Neural crest cell (in vitro differentiated cells): ENCODE measurements around the gene LENG8. TPM values are rescaled to one million over a fixed set of nuclear protein-coding genes. Genes with fewer than 3 reads are reported as not detected.

Experiments
- DNase-seq: peaks from one replicate; pipeline ENCODE4 v3.0.0; 2021; ENCODE audit warnings: low read depth, mixed read lengths, low spot score
- H3K27ac Mint-ChIP-seq: one replicate; pipeline ENCODE4 v1.8.0; 2021; ENCODE audit warnings: mild to moderate bottlenecking, mixed read lengths; ENCODE audit not compliant: unreplicated experiment
- H3K27me3 Mint-ChIP-seq: 2 replicates; pipeline ENCODE4 v1.8.0; 2021; ENCODE audit warnings: low read depth, mild to moderate bottlenecking, mixed read lengths
- H3K36me3 Mint-ChIP-seq: 2 replicates; pipeline ENCODE4 v1.8.0; 2021; ENCODE audit warnings: low read depth, mild to moderate bottlenecking, mixed read lengths
- H3K4me1 Mint-ChIP-seq: 2 replicates; pipeline ENCODE4 v1.8.0; 2021; ENCODE audit warnings: mixed read lengths
- H3K4me3 Mint-ChIP-seq: one replicate; pipeline ENCODE4 v1.8.0; 2021; ENCODE audit warnings: mild to moderate bottlenecking, mixed read lengths
- H3K9me3 Mint-ChIP-seq: 2 replicates; pipeline ENCODE4 v1.8.0; 2021; ENCODE audit warnings: mixed read lengths
- CTCF ChIP-seq: fragments of 200-600 bp; sonication (generic); conservative IDR thresholded peaks from 2 replicates; pipeline ENCODE4 v1.5.0; 2021; ENCODE audit warnings: antibody characterized with exemption, mild to moderate bottlenecking
- total RNA-seq: library from RNA; stranded (reverse); gene quantifications from 2 replicates; pipeline ENCODE4 v1.2.1, GENCODE V29; 2021

LENG8 gene
- total RNA-seq, 1 donor from 2014 or later = 161 TPM

DNA sequence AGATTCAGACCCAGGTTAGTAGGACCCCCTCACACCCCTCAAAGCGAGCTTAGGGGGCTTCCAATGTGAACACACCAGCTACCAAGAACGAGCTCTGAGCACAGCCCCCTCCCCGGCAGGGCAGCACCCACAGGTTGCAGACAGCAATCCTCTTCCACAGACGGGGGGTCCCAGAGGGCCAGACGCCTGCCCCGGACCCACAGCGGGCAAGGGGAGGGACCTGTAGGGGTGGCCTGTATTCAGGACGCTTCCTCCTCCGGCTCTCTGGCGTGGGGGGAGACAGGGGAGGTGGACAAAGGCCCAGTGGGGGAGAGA, 29.0 kb upstream of the LENG8 start:
- peak overlapping the region; percentile 83 for H3K4me3 Mint-ChIP-seq
- no peak for DNase-seq
- peaks cover 42% of the 10 kb centered on the region for H3K4me1 Mint-ChIP-seq
- H3K9me3 Mint-ChIP-seq = no peaks in the 10 kb centered on the region
- H3K36me3 Mint-ChIP-seq = peaks cover 28% of the 10 kb centered on the region
- H3K27me3 Mint-ChIP-seq = no peaks in the 10 kb centered on the region
- H3K27ac Mint-ChIP-seq = peak overlapping the region; percentile 95
- no peak for TF ChIP-seq CTCF

- H3K27ac Mint-ChIP-seq = peak overlapping the region; percentile 95
- H3K27me3 Mint-ChIP-seq = no peaks in the 10 kb centered on the region
- peaks cover 41% of the 10 kb centered on the region for H3K4me1 Mint-ChIP-seq
- no peak for TF ChIP-seq CTCF
- no peaks in the 10 kb centered on the region for H3K9me3 Mint-ChIP-seq
- peaks cover 29% of the 10 kb centered on the region for H3K36me3 Mint-ChIP-seq
- DNase-seq = peak; percentile 82
- H3K4me3 Mint-ChIP-seq = peak overlapping the region; percentile 83
These were observed 28.4 kb upstream of the LENG8 start for GRCh38 chr19:54420383-54421168.

- no peak for DNase-seq
- Mint-ChIP-seq H3K4me1 (peaks cover 45% of the 10 kb centered on the region), H3K27me3 (no peaks in the 10 kb centered on the region), H3K36me3 (peaks cover 29% of the 10 kb centered on the region), H3K4me3 (peak overlapping the region; percentile 83), H3K9me3 (no peaks in the 10 kb centered on the region), H3K27ac (peak overlapping the region; percentile 94)
- no peak for TF ChIP-seq CTCF
These were observed 27.9 kb upstream of the LENG8 start for GRCh38 chr19:54421169-54421516.

- Mint-ChIP-seq H3K9me3 (no peaks in the 10 kb centered on the region), H3K36me3 (peaks cover 30% of the 10 kb centered on the region), H3K27ac (peak overlapping the region; percentile 94), H3K4me1 (peaks cover 49% of the 10 kb centered on the region), H3K4me3 (peak overlapping the region; percentile 82), H3K27me3 (no peaks in the 10 kb centered on the region)
- TF ChIP-seq CTCF = no peak
- no peak for DNase-seq
These were observed 27.5 kb upstream of the LENG8 start for GRCh38 chr19:54421521-54421920.

- Mint-ChIP-seq H3K27ac (no peak overlapping the region), H3K9me3 (no peaks in the 10 kb centered on the region), H3K27me3 (no peaks in the 10 kb centered on the region), H3K36me3 (peaks cover 31% of the 10 kb centered on the region), H3K4me1 (peaks cover 50% of the 10 kb centered on the region), H3K4me3 (peak overlapping the region; percentile 82)
- TF ChIP-seq CTCF = no peak
- DNase-seq = no peak
These were observed 26.9 kb upstream of the LENG8 start for GRCh38 chr19:54422136-54422535.
